Ascending aorta (tissue), 2 donors: ENCODE results near the gene SEPTIN5. TPM values are rescaled to one million over a fixed set of nuclear protein-coding genes. Genes with fewer than 3 reads are reported as not detected.

Source experiments
- DNase-seq, 2 donors: peaks; one replicate each; pipeline ENCODE4 v3.0.0-alpha.2; 2019; ENCODE audit warnings: low spot score in 2 of 2
- H3K27ac ChIP-seq, 2 donors: fragments of 200-600 bp; sonication (generic); one replicate each; pipeline ENCODE4 v1.5.1; 2016 to 2017; ENCODE audit warnings: mild to moderate bottlenecking in 1 of 2
- H3K27me3 ChIP-seq: fragments of 200-600 bp; sonication (generic); one replicate; pipeline ENCODE4 v1.5.1; 2017
- H3K36me3 ChIP-seq, 2 donors: fragments of 200-600 bp; sonication (generic); one replicate each; pipeline ENCODE4 v1.5.1; 2016
- H3K4me1 ChIP-seq, 2 donors: fragments of 200-600 bp; sonication (generic); one replicate each; pipeline ENCODE4 v1.5.1; 2016 to 2017; ENCODE audit warnings: mild to moderate bottlenecking in 1 of 2
- H3K4me3 ChIP-seq, 2 donors: fragments of 200-600 bp; sonication (generic); one replicate each; pipeline ENCODE4 v1.5.1; 2016 to 2017; ENCODE audit warnings: mild to moderate bottlenecking in 1 of 2
- H3K9me3 ChIP-seq, 2 donors: fragments of 200-600 bp; sonication (generic); one replicate each; pipeline ENCODE4 v1.5.1; 2016
- intact Hi-C: fragments of 100-400 bp; cut with DNase I; formaldehyde crosslinking; loops from one replicate; pipeline ENCODE4 v1.15.1; 2023
- total RNA-seq: library from RNA; depleted of rRNA; stranded (reverse); fragments of >200 nt; gene quantifications from one replicate; pipeline ENCODE4 v1.1.0, GENCODE V29; 2016
- TF ChIP-seq, protein P1 (sequence below), 3 experiments: fragments of 200-600 bp in 2 of 3; fragments of 450-650 bp in 1 of 3; sonication (generic) in 2 of 3; IDR thresholded peaks; one replicate each; pipeline ENCODE4 v1.5.1; 2016 to 2019; ENCODE audit warnings: antibody characterized with exemption in 3 of 3, mild to moderate bottlenecking in 1 of 3, moderate library complexity in 1 of 3

Gene SEPTIN5
- 105 TPM for total RNA-seq

- Histone ChIP-seq H3K4me3 (peak within 1 kb of the TSS; percentile 70 to 90), H3K27me3 (no peaks in the 10 kb centered on the region), H3K4me1 (peaks cover 12 to 31% of the 10 kb centered on the region in 2 donors), H3K36me3 (no peaks in the 10 kb centered on the region), H3K9me3 (no peaks in the 10 kb centered on the region), H3K27ac (peak within 1 kb of the TSS; percentile 1 to 33)
- DNase-seq: no peak
- TF ChIP-seq, protein P1, sequence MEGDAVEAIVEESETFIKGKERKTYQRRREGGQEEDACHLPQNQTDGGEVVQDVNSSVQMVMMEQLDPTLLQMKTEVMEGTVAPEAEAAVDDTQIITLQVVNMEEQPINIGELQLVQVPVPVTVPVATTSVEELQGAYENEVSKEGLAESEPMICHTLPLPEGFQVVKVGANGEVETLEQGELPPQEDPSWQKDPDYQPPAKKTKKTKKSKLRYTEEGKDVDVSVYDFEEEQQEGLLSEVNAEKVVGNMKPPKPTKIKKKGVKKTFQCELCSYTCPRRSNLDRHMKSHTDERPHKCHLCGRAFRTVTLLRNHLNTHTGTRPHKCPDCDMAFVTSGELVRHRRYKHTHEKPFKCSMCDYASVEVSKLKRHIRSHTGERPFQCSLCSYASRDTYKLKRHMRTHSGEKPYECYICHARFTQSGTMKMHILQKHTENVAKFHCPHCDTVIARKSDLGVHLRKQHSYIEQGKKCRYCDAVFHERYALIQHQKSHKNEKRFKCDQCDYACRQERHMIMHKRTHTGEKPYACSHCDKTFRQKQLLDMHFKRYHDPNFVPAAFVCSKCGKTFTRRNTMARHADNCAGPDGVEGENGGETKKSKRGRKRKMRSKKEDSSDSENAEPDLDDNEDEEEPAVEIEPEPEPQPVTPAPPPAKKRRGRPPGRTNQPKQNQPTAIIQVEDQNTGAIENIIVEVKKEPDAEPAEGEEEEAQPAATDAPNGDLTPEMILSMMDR (IDR thresholded peaks at IDR 0.05): no peak
- intact Hi-C loops: loop anchor here (5.0 to 10.0 kb wide), 6 partner anchors 80 to 570 kb away; partner anchors contain the start of genes CLTCL1, ESS2, HIRA and MRPL40
These were observed at the start of gene SEPTIN5 for GRCh38 chr22:19714312-19715187. SEPTIN5 (plus strand) TSS chr22:19714503; CDS start chr22:19714589, 86 bp downstream.

DNA sequence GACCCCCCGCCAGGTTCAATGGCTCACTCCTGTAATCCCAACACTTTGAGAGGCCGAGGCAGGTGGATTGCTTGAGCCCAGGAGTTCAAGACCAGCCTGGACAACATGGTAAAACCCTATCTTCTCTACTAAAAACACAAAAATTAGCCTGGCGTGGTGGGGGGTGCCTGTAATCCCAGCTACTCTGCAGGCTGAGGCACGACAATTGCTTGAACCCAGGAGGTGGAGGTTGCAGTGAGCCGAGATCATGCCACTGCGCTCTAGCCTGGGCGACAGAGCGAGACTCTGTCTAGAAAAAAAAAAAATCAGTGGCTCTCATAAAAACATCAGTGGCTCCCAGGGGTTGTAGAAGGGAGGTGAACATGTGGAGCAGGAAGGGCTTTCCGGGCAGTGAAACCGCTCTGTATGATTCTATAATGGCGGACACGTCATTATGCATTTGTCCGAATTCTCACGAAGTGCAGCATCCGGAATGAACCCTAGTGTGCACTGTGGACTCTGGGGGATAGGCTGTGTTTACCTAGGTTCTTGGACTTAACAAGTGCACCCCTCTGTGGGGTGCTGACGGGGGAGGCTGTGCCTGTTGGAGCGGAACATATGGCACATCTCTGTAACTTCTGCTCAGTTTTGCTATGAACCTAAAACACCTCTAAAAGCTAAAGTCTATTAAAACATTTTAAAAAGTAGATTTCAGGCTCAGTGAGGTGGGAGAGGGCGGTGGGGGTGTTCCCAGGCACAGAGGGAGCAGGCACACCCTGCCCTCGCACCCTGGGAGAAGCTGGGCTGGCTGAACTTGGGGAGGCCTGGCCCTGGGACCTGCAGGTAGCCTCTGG lies 49.1 kb upstream of the SEPTIN5 start:
- intact Hi-C loops: no loop called here
- Histone ChIP-seq H3K36me3 (no peaks in the 10 kb centered on the region), H3K4me1 (peaks cover 4 to 13% of the 10 kb centered on the region in 2 donors), H3K9me3 (no peaks in the 10 kb centered on the region), H3K4me3 (no peak overlapping the region), H3K27ac (no peak overlapping the region), H3K27me3 (no peaks in the 10 kb centered on the region)
- DNase-seq: no peak
- TF ChIP-seq, protein P1 (IDR thresholded peaks at IDR 0.05): no peak

DNA sequence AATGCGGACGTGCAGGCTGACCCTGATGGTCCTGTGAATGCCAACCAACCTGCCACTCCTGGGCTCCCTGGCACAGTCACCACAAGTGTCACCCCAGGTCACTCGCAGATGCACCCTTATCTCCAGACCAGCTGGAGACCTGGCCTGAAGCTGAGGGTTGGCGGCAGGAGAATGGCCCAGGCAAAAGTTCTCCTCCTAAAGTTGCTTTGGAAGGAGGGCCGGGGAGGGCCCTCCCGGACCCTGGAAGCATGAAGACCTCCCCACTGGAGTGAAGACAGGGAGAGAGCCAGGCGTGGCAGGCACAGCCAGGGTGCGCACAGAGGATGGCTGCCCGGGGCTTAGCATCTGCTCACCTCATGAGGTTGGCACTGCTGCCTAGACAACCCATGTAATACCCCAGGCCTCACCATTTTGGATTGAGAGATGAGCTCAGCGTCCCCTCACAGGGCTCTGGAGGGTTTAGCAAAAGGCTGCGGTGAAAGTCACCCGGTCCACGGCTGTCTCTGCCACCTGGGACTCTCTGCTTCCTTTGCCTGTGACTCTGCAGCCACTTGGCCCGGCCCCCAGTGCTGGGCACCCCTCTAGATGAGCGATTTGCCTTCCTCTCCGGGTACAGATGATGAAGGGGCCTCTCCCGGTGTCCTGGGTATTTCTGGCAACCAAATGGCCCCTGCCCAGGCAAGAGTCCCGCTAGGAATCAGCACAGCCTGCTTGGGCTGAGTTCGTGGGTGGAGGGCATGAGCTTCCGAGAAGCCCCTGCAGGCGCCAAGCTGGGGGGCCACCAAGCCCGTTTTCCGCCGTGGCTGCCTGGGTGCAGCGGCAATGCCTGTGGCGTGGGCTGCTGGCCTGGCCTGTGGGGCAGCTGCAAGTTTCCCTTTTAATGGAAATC lies 48.3 kb upstream of the SEPTIN5 start:
- Histone ChIP-seq H3K36me3 (no peaks in the 10 kb centered on the region), H3K27ac (no peak overlapping the region), H3K4me3 (peak overlapping the region in 1 of 2 donors; percentile 14), H3K9me3 (no peaks in the 10 kb centered on the region), H3K4me1 (peaks cover 4 to 13% of the 10 kb centered on the region in 2 donors), H3K27me3 (no peaks in the 10 kb centered on the region)
- TF ChIP-seq, protein P1 (IDR thresholded peaks at IDR 0.05): no peak
- intact Hi-C loops: no loop called here
- DNase-seq: no peak

GRCh38 chr22:19666673-19667593 lies 47.4 kb upstream of the SEPTIN5 start:
- H3K4me3 ChIP-seq: peak overlapping the region in 1 of 2 donors; percentile 14
- intact Hi-C loops: no loop called here
- no peaks in the 10 kb centered on the region for H3K27me3 ChIP-seq
- H3K36me3 ChIP-seq: no peaks in the 10 kb centered on the region
- TF ChIP-seq, protein P1 (IDR thresholded peaks at IDR 0.05): no peak
- no peak overlapping the region for H3K27ac ChIP-seq
- peaks cover 4 to 13% of the 10 kb centered on the region in 2 donors for H3K4me1 ChIP-seq
- H3K9me3 ChIP-seq: no peaks in the 10 kb centered on the region
- DNase-seq: no peak
